ENCODE measurements around the gene HCFC1R1.

HCFC1R1 gene

DNA sequence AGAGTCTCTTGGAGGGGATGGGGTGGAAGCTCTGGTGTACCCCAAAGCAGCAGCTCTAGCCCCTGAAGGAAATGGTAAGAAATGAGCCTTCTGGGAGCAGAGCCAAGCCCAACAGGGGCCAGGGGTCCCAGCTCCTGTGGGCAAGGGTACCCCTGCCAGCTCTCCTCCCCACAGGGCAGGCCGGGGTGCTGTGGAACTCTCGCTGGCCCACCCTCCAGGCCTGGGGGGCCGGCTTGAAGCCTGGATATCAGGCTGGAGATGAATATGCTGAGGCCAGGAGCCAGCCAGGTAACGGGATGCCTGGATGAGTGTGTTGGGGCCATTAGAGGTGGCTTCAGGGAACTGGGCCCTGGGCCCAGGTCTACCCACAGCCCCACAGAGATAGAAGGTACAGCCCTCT, 23.2 kb downstream of the HCFC1R1 start:
- no peak overlapping the region for H3K4me3 ChIP-seq (ENCODE audit: low read length)
- no peak overlapping the region for H3K27ac ChIP-seq (ENCODE audit: low read length)
- no peaks in the 10 kb centered on the region for H3K4me1 ChIP-seq (ENCODE audit: insufficient read depth, low read length)
- H3K36me3 ChIP-seq (ENCODE audit: insufficient read depth, low read depth, low read length), result no peaks in the 10 kb centered on the region
- peaks cover 4% of the 10 kb centered on the region; the same call in 1 of the 2 replicates for H3K27me3 ChIP-seq (ENCODE audit: insufficient read depth, low read length)
- no peaks in the 10 kb centered on the region for H3K9me3 ChIP-seq (ENCODE audit: insufficient read depth, low read depth, low read length)
- H3K9ac ChIP-seq (ENCODE audit: low read depth, low read length), result no peak overlapping the region

- Histone ChIP-seq H3K9ac (ENCODE audit: low read depth, low read length) (no peak overlapping the region), H3K9me3 (ENCODE audit: insufficient read depth, low read depth, low read length) (no peaks in the 10 kb centered on the region), H3K27ac (ENCODE audit: low read length) (no peak overlapping the region)
These were observed 23.8 kb downstream of the HCFC1R1 start for GRCh38 chr16:2999929-3000328.

GRCh38 chr16:2996298-2996697, 27.4 kb downstream of the HCFC1R1 start:
- Histone ChIP-seq H3K4me1 (ENCODE audit: insufficient read depth, low read length) (no peaks in the 10 kb centered on the region), H3K9me3 (ENCODE audit: insufficient read depth, low read depth, low read length) (no peaks in the 10 kb centered on the region), H3K27me3 (ENCODE audit: insufficient read depth, low read length) (no peaks in the 10 kb centered on the region), H3K36me3 (ENCODE audit: insufficient read depth, low read depth, low read length) (no peaks in the 10 kb centered on the region), H3K27ac (ENCODE audit: low read length) (no peak overlapping the region), H3K9ac (ENCODE audit: low read depth, low read length) (no peak overlapping the region), H3K4me3 (ENCODE audit: low read length) (no peak overlapping the region)

More at GRCh38 chr16:2999929-3000328, 23.8 kb downstream of the HCFC1R1 start:
- H3K27me3 ChIP-seq (ENCODE audit: insufficient read depth, low read length), result peaks cover 2% of the 10 kb centered on the region; the same call in 1 of the 2 replicates
- no peaks in the 10 kb centered on the region for H3K4me1 ChIP-seq (ENCODE audit: insufficient read depth, low read length)
- H3K36me3 ChIP-seq (ENCODE audit: insufficient read depth, low read depth, low read length), result no peaks in the 10 kb centered on the region
- H3K4me3 ChIP-seq (ENCODE audit: low read length), result no peak overlapping the region

DNA sequence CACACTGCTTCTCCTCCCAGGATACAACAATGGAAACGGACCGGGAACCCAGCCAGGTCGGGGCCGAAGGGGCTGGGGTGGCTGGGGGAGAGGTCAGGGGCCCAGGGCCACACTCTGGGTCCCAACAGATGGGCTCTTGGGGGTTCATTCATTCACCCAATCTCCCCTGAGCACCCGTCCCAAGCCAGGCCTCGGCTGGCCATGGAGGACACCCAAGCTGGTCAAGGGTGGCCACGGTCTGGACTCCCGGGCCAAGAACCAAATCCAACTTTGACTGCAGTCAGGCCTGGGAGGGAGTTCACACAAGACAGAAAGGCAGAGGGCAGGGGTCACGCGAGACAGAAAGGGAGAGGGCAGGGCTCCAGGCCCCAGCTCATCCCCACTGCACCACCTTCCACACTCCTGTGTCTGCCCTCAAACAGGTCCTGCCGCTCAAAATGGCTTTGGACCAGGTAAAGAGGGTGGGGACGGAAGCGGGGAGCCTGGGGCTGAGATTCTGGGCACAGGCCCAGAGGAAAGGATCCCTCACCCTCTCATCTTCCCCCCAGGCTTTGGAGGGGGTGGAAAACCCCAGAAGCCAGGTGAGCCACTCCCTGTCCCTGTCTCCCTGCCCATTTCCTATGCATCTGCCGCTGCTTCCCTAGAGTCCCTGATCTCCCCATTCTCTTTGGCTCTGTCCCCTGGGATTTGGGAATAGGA, 31.2 kb downstream of the HCFC1R1 start:
- no peaks in the 10 kb centered on the region for H3K36me3 ChIP-seq (ENCODE audit: insufficient read depth, low read depth, low read length)
- no peaks in the 10 kb centered on the region for H3K9me3 ChIP-seq (ENCODE audit: insufficient read depth, low read depth, low read length)
- no peak overlapping the region for H3K4me3 ChIP-seq (ENCODE audit: low read length)
- H3K9ac ChIP-seq (ENCODE audit: low read depth, low read length), result no peak overlapping the region
- H3K27ac ChIP-seq (ENCODE audit: low read length), result no peak overlapping the region
- H3K27me3 ChIP-seq (ENCODE audit: insufficient read depth, low read length), result no peaks in the 10 kb centered on the region; the same call in 1 of the 2 replicates
- H3K4me1 ChIP-seq (ENCODE audit: insufficient read depth, low read length), result peaks cover 4% of the 10 kb centered on the region; the same call in 1 of the 2 replicates

DNA sequence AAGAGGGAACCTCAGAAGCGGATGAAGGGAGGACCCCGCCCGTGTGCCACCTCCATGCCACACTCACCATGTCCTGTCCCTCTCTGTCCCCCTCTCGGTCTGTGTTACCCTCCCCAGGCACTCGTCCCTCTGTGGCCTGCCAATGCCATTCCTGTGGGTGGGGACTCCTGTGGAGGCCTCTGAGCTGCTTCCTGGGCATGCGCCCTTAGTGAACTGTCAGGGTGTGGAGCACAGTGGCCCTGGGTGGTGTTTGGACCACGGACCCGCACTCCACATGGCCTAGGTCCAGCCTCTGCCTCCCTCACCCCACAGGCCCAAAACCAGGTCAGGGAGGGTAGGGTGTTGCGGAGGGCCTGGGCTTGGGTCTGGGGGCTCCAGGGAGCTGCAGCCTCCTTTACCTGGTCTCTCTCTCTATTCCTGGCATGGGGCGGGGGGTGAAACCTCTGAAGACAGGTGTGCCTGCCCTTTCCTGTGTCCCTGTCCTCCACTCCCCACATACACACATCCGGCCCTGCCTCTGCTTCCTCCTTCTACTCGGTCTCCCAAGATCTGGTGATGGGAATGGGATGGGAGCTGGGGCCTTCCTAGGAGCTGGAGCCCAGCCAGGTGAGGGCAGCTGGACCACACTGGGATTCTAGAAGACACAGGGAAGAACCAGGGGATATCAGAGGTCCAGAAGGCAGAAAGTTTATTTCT, 32.0 kb downstream of the HCFC1R1 start:
- H3K4me3 ChIP-seq (ENCODE audit: low read length), result no peak overlapping the region
- no peak overlapping the region for H3K9ac ChIP-seq (ENCODE audit: low read depth, low read length)

DNA sequence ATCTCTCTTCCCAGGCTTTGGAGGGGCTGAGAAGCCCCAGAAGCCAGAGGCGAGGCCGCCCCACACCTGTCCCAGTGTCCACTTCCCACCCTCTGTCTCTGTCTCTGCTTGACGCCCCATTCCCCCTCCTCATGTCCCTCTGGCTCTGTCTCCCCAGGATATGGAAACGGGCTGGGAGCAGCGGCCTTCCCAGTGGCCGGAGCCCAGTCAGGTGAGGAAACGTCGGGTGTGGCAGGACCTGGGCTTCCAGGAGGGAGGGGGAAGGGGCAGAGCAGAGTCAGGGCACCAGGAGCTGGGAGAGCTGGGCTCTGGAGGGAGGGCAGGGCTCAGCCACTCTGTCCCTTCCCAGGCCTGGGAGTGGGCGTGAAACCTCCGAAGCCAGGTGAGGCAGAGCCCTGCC, 32.9 kb downstream of the HCFC1R1 start:
- Histone ChIP-seq H3K9me3 (ENCODE audit: insufficient read depth, low read depth, low read length) (no peaks in the 10 kb centered on the region), H3K36me3 (ENCODE audit: insufficient read depth, low read depth, low read length) (no peaks in the 10 kb centered on the region), H3K27ac (ENCODE audit: low read length) (no peak overlapping the region), H3K4me3 (ENCODE audit: low read length) (no peak overlapping the region), H3K4me1 (ENCODE audit: insufficient read depth, low read length) (peaks cover 4% of the 10 kb centered on the region; the same call in 1 of the 2 replicates), H3K9ac (ENCODE audit: low read depth, low read length) (no peak overlapping the region), H3K27me3 (ENCODE audit: insufficient read depth, low read length) (no peaks in the 10 kb centered on the region; the same call in 1 of the 2 replicates)

More for the DNA sequence above, 32.0 kb downstream of the HCFC1R1 start:
- H3K4me1 ChIP-seq (ENCODE audit: insufficient read depth, low read length), result peaks cover 4% of the 10 kb centered on the region; the same call in 1 of the 2 replicates
- no peaks in the 10 kb centered on the region for H3K9me3 ChIP-seq (ENCODE audit: insufficient read depth, low read depth, low read length)
- no peak overlapping the region for H3K27ac ChIP-seq (ENCODE audit: low read length)
- no peaks in the 10 kb centered on the region for H3K36me3 ChIP-seq (ENCODE audit: insufficient read depth, low read depth, low read length)
- H3K27me3 ChIP-seq (ENCODE audit: insufficient read depth, low read length), result no peaks in the 10 kb centered on the region; the same call in 1 of the 2 replicates

DNA sequence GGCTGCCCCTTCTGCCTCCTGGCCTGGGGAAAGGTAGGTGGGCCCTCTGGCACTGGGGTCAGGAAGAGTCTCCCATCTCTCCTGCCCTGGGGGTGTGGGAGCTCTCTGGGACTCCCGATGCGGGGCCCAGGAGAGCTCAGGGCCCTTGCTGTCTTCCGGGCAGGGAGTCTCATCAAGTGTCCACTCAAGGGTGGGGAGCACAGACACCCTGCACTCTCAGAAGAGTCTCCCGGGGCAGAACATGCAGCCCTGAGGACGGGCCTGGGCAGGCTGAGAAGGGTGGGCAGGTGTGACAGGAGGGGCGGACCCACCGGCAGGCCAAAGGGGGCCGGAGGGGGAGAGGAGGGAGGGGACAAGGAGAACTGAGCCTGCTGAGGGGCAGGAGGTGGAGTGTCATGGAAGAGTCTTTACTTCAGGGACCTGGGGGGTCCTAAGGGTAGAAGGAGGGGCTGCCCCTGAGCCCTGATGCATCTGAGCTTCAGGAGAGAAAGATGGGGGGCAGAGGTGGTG, 35.1 kb downstream of the HCFC1R1 start:
- Histone ChIP-seq H3K4me3 (ENCODE audit: low read length) (no peak overlapping the region), H3K4me1 (ENCODE audit: insufficient read depth, low read length) (peaks cover 4% of the 10 kb centered on the region; the same call in 1 of the 2 replicates), H3K9ac (ENCODE audit: low read depth, low read length) (no peak overlapping the region), H3K27me3 (ENCODE audit: insufficient read depth, low read length) (no peaks in the 10 kb centered on the region; the same call in 1 of the 2 replicates), H3K36me3 (ENCODE audit: insufficient read depth, low read depth, low read length) (no peaks in the 10 kb centered on the region), H3K9me3 (ENCODE audit: insufficient read depth, low read depth, low read length) (no peaks in the 10 kb centered on the region), H3K27ac (ENCODE audit: low read length) (no peak overlapping the region)

DNA sequence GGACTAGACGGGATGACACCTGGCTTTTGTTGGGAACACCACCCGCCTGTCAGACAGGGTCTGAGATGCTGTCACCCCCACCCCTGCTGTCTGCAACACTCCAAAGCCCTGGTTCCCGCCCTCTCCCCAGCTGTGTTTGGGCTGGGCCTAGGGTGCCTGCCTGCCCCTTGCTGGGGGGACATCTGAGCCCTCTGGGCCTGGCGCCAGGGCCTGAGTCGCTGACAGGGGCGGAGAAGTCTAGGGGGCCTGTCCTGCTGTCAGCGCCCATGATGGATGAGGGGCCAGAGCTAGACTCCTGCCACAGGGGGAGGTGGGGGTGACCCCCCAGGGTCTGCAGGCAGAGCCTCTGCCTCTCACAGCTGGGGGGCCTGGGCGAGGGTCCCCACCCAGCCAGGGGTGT, 35.9 kb downstream of the HCFC1R1 start:
- Histone ChIP-seq H3K27me3 (ENCODE audit: insufficient read depth, low read length) (no peaks in the 10 kb centered on the region; the same call in 1 of the 2 replicates), H3K9ac (ENCODE audit: low read depth, low read length) (no peak overlapping the region), H3K36me3 (ENCODE audit: insufficient read depth, low read depth, low read length) (no peaks in the 10 kb centered on the region), H3K4me1 (ENCODE audit: insufficient read depth, low read length) (peaks cover 4% of the 10 kb centered on the region; the same call in 1 of the 2 replicates), H3K27ac (ENCODE audit: low read length) (no peak overlapping the region), H3K4me3 (ENCODE audit: low read length) (no peak overlapping the region), H3K9me3 (ENCODE audit: insufficient read depth, low read depth, low read length) (no peaks in the 10 kb centered on the region)

DNA sequence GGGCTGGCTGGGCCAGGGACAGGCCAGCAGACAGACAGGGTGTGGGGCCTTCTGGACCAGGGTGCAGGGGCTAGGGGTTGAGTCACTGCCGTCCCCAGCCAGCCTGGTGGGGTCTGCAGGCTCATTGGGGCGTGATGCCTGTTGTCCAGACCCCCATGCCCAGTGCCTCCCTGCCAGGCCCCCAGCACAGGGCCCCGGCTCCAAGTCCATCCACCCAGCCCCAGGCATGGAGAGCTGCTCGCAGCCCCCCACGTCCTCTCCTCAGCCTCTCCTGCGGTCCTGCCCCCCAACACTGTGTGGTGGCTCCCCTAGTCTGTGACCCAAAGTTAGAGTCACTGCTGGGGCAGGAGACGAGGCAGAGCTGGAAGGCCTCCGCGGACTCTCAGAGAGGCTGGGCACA, 36.5 kb downstream of the HCFC1R1 start:
- Histone ChIP-seq H3K9me3 (ENCODE audit: insufficient read depth, low read depth, low read length) (no peaks in the 10 kb centered on the region), H3K36me3 (ENCODE audit: insufficient read depth, low read depth, low read length) (no peaks in the 10 kb centered on the region), H3K27ac (ENCODE audit: low read length) (no peak overlapping the region), H3K9ac (ENCODE audit: low read depth, low read length) (no peak overlapping the region), H3K27me3 (ENCODE audit: insufficient read depth, low read length) (no peaks in the 10 kb centered on the region; the same call in 1 of the 2 replicates), H3K4me1 (ENCODE audit: insufficient read depth, low read length) (peaks cover 6% of the 10 kb centered on the region), H3K4me3 (ENCODE audit: low read length) (no peak overlapping the region)

DNA sequence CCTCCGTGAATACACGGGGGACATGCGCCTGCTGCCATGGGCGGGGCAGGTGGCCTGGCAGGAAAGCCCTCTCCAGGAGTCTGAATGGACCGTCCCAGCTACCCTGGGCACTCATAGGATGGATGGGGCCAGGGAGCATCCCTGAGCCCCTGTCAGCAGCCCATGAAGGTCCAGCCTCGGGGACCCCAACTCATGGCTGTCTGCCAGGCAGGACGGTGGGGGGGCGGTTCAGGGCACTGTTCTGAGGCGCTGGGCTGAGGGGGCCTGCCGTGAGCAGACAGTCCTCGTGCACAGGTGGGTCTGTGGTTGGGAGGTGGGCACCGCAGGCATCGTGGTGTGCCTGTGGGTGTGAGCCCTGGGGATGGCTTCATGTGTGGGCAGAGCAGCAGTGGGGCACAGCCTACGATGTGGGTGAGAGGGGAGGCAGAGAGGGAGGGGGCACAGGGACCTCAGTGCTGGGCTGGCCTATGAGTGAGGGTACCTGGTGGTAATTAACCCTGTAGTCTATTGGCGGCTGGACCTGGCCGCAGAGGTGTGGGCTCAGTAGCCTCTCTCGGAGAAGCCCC, 37.0 kb downstream of the HCFC1R1 start:
- Histone ChIP-seq H3K4me1 (ENCODE audit: insufficient read depth, low read length) (peaks cover 9% of the 10 kb centered on the region), H3K9me3 (ENCODE audit: insufficient read depth, low read depth, low read length) (no peaks in the 10 kb centered on the region), H3K4me3 (ENCODE audit: low read length) (no peak overlapping the region), H3K36me3 (ENCODE audit: insufficient read depth, low read depth, low read length) (no peaks in the 10 kb centered on the region), H3K27me3 (ENCODE audit: insufficient read depth, low read length) (no peaks in the 10 kb centered on the region; the same call in 1 of the 2 replicates), H3K9ac (ENCODE audit: low read depth, low read length) (no peak overlapping the region), H3K27ac (ENCODE audit: low read length) (no peak overlapping the region)

- Histone ChIP-seq H3K27me3 (ENCODE audit: insufficient read depth, low read length) (no peaks in the 10 kb centered on the region; the same call in 1 of the 2 replicates), H3K9me3 (ENCODE audit: insufficient read depth, low read depth, low read length) (no peaks in the 10 kb centered on the region), H3K9ac (ENCODE audit: low read depth, low read length) (no peak overlapping the region), H3K27ac (ENCODE audit: low read length) (no peak overlapping the region), H3K4me3 (ENCODE audit: low read length) (no peak overlapping the region), H3K36me3 (ENCODE audit: insufficient read depth, low read depth, low read length) (no peaks in the 10 kb centered on the region), H3K4me1 (ENCODE audit: insufficient read depth, low read length) (peaks cover 15% of the 10 kb centered on the region)
These were observed 37.8 kb downstream of the HCFC1R1 start for GRCh38 chr16:2985893-2986355.
